A549 (cell line): Measurements from ENCODE around the gene ANKFY1.
A peak's percentile ranks its signal among the peaks of the same experiment; 100 is the strongest.

Source experiments
- CEBPB ChIP-seq, 2 experiments: fragments of >200 bp in 1 of 2; sonication (Bioruptor Twin) in 1 of 2; formaldehyde crosslinking in 1 of 2; IDR thresholded peaks; 2 replicates each; pipeline ENCODE4 v1.6.1; 2012 to 2016
- JUN ChIP-seq, 2 experiments: fragments of >200 bp; sonication (Bioruptor Twin); formaldehyde crosslinking; IDR thresholded peaks; 2 replicates in 1 of 2; 3 replicates in 1 of 2; pipeline ENCODE4 v1.6.1; 2016 to 2017
- MAX ChIP-seq: IDR thresholded peaks from 2 replicates; pipeline ENCODE4 v1.6.1; 2012
- PHF8 ChIP-seq: fragments of 200-600 bp; sonication (generic); IDR thresholded peaks from 2 replicates; pipeline ENCODE4 v1.6.1; 2016; ENCODE audit warnings: low read depth, mild to moderate bottlenecking, antibody characterized with exemption, moderate library complexity, borderline replicate concordance
- POLR2A ChIP-seq: IDR thresholded peaks from 2 replicates; pipeline ENCODE4 v1.6.1; 2012; ENCODE audit warnings: mild to moderate bottlenecking, low read length
- RCOR1 ChIP-seq: fragments of 150-350 bp; IDR thresholded peaks from 2 replicates; pipeline ENCODE4 v1.6.1; 2014; ENCODE audit warnings: antibody characterized with exemption, low read length, low read depth
- REST ChIP-seq: fragments of 200-600 bp; sonication (generic); IDR thresholded peaks from 2 replicates; pipeline ENCODE4 v1.6.1; 2016; ENCODE audit warnings: antibody characterized with exemption, mild to moderate bottlenecking, moderate library complexity
- USF2 ChIP-seq: fragments of 450-650 bp; IDR thresholded peaks from 2 replicates; pipeline ENCODE4 v1.6.1; 2014; ENCODE audit warnings: antibody characterized with exemption
- ZC3H11A ChIP-seq: fragments of 450-650 bp; IDR thresholded peaks from 2 replicates; pipeline ENCODE4 v1.6.1; 2014; ENCODE audit warnings: antibody characterized with exemption, mild to moderate bottlenecking
- TF ChIP-seq, protein P1 (sequence below): fragments of >200 bp; sonication (Bioruptor Twin); formaldehyde crosslinking; IDR thresholded peaks from 3 replicates; pipeline ENCODE4 v1.5.1; 2016

DNA sequence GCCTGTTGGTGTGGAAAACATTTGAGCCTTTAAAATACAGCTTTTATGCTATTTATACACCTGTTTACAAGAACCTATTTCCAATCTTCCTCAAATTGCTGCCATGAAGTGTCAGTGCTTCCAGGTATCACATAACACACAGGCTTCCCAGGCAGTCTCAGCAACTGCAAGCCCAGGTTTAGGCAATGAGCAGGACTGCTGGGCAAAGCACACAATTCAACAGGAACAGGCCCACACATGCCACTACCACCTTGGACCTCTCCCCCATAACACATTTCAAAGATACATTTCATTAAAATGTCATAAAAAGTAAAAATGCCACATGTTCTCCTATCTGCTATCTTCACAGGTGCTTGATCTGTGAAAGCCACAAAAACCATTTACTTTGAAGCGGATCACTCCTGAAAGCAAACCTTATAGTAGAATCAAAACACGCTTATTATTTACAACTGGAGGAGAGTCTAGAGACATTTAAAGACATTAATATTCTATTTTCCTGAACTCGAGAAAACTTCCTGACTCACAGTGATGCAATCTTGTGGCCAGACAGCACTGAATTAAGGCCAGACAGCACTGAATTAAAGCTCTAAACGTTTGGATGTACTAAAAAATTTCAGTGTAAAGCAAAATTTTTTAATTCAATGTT is 31.5 kb downstream of the ANKFY1 start:
- TF ChIP-seq REST (no peak), PHF8 (no peak), MAX (no peak), ZC3H11A (no peak), JUN (IDR thresholded peaks at IDR 0.05) (no peak), POLR2A (no peak), USF2 (no peak), RCOR1 (no peak), CEBPB (IDR thresholded peaks at IDR 0.05) (peak in 1 of 2 experiments; percentile 35; a peak in 1 of 4 replicates)
- TF ChIP-seq, protein P1, sequence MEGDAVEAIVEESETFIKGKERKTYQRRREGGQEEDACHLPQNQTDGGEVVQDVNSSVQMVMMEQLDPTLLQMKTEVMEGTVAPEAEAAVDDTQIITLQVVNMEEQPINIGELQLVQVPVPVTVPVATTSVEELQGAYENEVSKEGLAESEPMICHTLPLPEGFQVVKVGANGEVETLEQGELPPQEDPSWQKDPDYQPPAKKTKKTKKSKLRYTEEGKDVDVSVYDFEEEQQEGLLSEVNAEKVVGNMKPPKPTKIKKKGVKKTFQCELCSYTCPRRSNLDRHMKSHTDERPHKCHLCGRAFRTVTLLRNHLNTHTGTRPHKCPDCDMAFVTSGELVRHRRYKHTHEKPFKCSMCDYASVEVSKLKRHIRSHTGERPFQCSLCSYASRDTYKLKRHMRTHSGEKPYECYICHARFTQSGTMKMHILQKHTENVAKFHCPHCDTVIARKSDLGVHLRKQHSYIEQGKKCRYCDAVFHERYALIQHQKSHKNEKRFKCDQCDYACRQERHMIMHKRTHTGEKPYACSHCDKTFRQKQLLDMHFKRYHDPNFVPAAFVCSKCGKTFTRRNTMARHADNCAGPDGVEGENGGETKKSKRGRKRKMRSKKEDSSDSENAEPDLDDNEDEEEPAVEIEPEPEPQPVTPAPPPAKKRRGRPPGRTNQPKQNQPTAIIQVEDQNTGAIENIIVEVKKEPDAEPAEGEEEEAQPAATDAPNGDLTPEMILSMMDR = no peak
